Osteoblast (primary cell): Measurements from ENCODE around the gene PDIA6. TPM values are rescaled to one million over a fixed set of nuclear protein-coding genes. Genes with fewer than 3 reads are reported as not detected.

Experiments
- DNase-seq: peaks from one replicate; pipeline ENCODE4 v3.0.0; 2011; ENCODE audit warnings: low spot score, mixed read lengths; ENCODE audit not compliant: insufficient read length; ENCODE audit errors: missing footprints
- H2AFZ ChIP-seq: 2 replicates; pipeline ENCODE4 v1.6.0; 2011; ENCODE audit warnings: mild to moderate bottlenecking, low read length
- H3K27ac ChIP-seq: 2 replicates; pipeline ENCODE4 v1.5.1; 2011; ENCODE audit warnings: mild to moderate bottlenecking, low read depth, low read length, moderate library complexity
- H3K27me3 ChIP-seq: 2 replicates; pipeline ENCODE4 v1.6.0; 2012; ENCODE audit warnings: mild to moderate bottlenecking, control low read depth, inconsistent platforms, low read length, moderate library complexity; ENCODE audit not compliant: insufficient read depth
- H3K36me3 ChIP-seq: 2 replicates; pipeline ENCODE4 v1.5.1; 2011; ENCODE audit warnings: mild to moderate bottlenecking, low read length, control low read depth, moderate library complexity; ENCODE audit not compliant: insufficient read depth
- H3K4me1 ChIP-seq: 2 replicates; pipeline ENCODE4 v1.5.1; 2011; ENCODE audit warnings: mild to moderate bottlenecking, low read length, control low read depth, moderate library complexity; ENCODE audit not compliant: insufficient read depth
- H3K4me2 ChIP-seq: 2 replicates; pipeline ENCODE4 v1.6.0; 2011; ENCODE audit warnings: mild to moderate bottlenecking, low read length; ENCODE audit not compliant: insufficient read depth
- H3K4me3 ChIP-seq: fragments of 200-600 bp; sonication (generic); 3 replicates; pipeline ENCODE4 v1.5.1; 2012; ENCODE audit warnings: mild to moderate bottlenecking, low read length, inconsistent platforms; ENCODE audit not compliant: insufficient read depth
- H3K79me2 ChIP-seq: 2 replicates; pipeline ENCODE4 v1.6.0; 2012; ENCODE audit warnings: mild to moderate bottlenecking, low read length, control low read depth, inconsistent platforms; ENCODE audit not compliant: insufficient read depth
- H3K9me3 ChIP-seq: 2 replicates; pipeline ENCODE4 v1.5.1; 2011; ENCODE audit warnings: low read depth, low read length, control low read depth
- H4K20me1 ChIP-seq: 2 replicates; pipeline ENCODE4 v1.6.0; 2012; ENCODE audit warnings: mild to moderate bottlenecking, low read length, control low read depth; ENCODE audit not compliant: insufficient read depth
- total RNA-seq: library from RNA; depleted of rRNA; stranded (reverse); fragments of >200 nt; gene quantifications from 2 replicates; pipeline ENCODE4 v1.2.3, GENCODE V29; 2012
- TF ChIP-seq, protein P1 (sequence below): IDR thresholded peaks from 2 replicates; pipeline ENCODE4 v1.5.1; 2011; ENCODE audit warnings: mild to moderate bottlenecking, low read depth, low read length, moderate library complexity; ENCODE audit errors: extremely low read depth

PDIA6 gene, protein sequence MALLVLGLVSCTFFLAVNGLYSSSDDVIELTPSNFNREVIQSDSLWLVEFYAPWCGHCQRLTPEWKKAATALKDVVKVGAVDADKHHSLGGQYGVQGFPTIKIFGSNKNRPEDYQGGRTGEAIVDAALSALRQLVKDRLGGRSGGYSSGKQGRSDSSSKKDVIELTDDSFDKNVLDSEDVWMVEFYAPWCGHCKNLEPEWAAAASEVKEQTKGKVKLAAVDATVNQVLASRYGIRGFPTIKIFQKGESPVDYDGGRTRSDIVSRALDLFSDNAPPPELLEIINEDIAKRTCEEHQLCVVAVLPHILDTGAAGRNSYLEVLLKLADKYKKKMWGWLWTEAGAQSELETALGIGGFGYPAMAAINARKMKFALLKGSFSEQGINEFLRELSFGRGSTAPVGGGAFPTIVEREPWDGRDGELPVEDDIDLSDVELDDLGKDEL
- total RNA-seq: 245 and 291 TPM in 2 replicates

DNA sequence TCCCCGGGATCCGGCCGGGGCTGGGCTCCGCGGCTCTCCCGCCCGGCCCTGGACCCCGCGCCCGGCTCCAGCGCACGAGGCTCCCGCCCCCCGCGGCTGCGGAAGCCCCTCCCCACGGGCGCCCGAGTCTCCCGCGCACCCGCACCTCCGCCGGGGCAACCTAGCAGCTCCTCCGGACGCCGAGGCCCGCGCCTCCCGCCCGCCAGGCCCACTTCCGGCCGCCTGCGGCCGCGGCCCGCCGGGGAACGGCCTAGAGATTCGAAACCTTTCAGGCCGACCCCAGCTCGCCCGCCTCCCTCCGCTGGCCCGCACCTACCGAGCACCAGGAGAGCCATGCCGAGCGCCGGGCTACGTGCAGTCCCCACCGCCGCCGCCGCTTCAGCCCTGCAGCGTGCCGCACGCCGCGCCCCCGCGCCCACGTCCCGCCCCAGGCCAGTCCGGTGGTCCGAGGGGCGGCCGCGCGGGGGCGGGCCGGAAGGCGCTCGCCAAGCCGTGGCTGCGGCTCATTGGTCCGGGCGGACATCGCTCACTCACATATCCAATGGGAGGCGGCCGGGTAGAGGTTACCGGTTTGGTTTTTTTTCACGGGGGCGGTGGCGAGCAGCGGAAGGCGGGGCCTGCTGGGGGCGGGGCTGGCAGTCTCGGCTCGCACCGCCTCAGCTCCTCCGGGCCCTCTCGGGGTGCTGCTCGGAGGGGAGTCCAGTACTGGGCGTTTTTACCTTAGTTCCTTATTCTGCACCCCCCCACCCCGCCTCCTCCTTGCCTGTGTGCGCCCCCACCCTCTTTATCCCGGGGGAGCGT is at the start of gene PDIA6:
TSS of gene PDIA6 (minus strand) at position 424 of the 801 bp plus-strand sequence. CDS start at position 335, 89 bp downstream.
- H2AFZ ChIP-seq: peak within 1 kb of the TSS; percentile 70
- peaks cover 35% of the 10 kb centered on the region for H4K20me1 ChIP-seq
- no peaks in the 10 kb centered on the region for H3K36me3 ChIP-seq
- peak within 1 kb of the TSS; percentile 86 for H3K4me3 ChIP-seq
- peaks cover 49% of the 10 kb centered on the region for H3K79me2 ChIP-seq
- H3K27ac ChIP-seq: peak within 1 kb of the TSS; percentile 69
- H3K9me3 ChIP-seq: no peaks in the 10 kb centered on the region
- peaks cover 25% of the 10 kb centered on the region for H3K4me1 ChIP-seq
- peak within 1 kb of the TSS; percentile 97 for H3K4me2 ChIP-seq
- TF ChIP-seq, protein P1, sequence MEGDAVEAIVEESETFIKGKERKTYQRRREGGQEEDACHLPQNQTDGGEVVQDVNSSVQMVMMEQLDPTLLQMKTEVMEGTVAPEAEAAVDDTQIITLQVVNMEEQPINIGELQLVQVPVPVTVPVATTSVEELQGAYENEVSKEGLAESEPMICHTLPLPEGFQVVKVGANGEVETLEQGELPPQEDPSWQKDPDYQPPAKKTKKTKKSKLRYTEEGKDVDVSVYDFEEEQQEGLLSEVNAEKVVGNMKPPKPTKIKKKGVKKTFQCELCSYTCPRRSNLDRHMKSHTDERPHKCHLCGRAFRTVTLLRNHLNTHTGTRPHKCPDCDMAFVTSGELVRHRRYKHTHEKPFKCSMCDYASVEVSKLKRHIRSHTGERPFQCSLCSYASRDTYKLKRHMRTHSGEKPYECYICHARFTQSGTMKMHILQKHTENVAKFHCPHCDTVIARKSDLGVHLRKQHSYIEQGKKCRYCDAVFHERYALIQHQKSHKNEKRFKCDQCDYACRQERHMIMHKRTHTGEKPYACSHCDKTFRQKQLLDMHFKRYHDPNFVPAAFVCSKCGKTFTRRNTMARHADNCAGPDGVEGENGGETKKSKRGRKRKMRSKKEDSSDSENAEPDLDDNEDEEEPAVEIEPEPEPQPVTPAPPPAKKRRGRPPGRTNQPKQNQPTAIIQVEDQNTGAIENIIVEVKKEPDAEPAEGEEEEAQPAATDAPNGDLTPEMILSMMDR: no peak
- H3K27me3 ChIP-seq: peaks cover 11% of the 10 kb centered on the region
- peak; percentile 99 for DNase-seq

DNA sequence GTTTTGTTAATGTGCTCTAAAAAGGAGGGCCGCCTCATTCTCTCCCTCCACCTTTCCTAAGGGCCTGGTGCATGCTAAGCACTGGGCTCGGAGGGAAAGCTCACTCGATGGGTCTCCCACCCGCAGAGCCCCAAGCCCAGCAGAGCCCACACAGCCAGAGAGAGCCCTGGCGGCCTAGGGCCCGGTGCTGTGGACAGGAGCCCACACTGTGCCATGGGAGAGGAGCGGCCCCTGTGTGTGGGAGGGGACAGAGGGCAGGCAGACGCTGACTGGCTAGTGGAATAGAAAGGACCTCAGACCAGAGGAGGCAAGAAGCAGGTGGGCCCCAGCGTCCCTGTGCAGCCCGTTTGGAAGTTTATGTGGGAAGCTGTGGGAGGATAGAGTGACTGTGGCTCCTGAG is 49.7 kb upstream of the PDIA6 start:
- no peak for DNase-seq
- H3K27me3 ChIP-seq: peaks cover 70% of the 10 kb centered on the region
- no peaks in the 10 kb centered on the region for H4K20me1 ChIP-seq
- TF ChIP-seq, protein P1: no peak
- no peaks in the 10 kb centered on the region for H3K36me3 ChIP-seq
- H3K79me2 ChIP-seq: no peaks in the 10 kb centered on the region
- H3K9me3 ChIP-seq: no peaks in the 10 kb centered on the region
- no peak overlapping the region for H3K27ac ChIP-seq
- H3K4me3 ChIP-seq: no peak overlapping the region
- no peaks in the 10 kb centered on the region for H3K4me1 ChIP-seq
- H3K4me2 ChIP-seq: no peak overlapping the region
- H2AFZ ChIP-seq: no peak overlapping the region

DNA sequence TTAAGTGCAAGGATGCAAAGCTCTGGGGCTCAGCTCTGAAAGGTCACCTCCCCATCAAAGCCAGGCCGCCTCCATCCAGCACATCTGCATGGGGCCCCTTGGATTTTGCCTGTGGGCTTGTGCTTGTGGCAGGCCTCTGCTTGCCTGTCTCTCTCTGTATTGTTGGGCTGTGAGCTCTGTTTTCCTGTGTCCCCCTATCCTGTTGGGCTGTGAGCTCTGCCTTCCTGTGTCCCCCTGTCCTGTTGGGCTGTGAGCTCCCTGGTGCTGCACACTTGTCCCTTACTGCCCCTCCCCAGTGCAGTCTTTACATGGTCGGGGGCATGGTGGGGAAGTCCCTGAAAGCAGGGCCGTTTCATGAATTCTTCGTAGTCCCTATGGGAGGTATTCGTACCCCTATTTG is 49.2 kb upstream of the PDIA6 start:
- H3K4me1 ChIP-seq: no peaks in the 10 kb centered on the region
- DNase-seq: no peak
- H2AFZ ChIP-seq: no peak overlapping the region
- no peak overlapping the region for H3K4me2 ChIP-seq
- no peaks in the 10 kb centered on the region for H3K79me2 ChIP-seq
- TF ChIP-seq, protein P1: no peak
- no peaks in the 10 kb centered on the region for H4K20me1 ChIP-seq
- H3K9me3 ChIP-seq: no peaks in the 10 kb centered on the region
- no peak overlapping the region for H3K4me3 ChIP-seq
- no peaks in the 10 kb centered on the region for H3K36me3 ChIP-seq
- peaks cover 72% of the 10 kb centered on the region for H3K27me3 ChIP-seq
- H3K27ac ChIP-seq: no peak overlapping the region

DNA sequence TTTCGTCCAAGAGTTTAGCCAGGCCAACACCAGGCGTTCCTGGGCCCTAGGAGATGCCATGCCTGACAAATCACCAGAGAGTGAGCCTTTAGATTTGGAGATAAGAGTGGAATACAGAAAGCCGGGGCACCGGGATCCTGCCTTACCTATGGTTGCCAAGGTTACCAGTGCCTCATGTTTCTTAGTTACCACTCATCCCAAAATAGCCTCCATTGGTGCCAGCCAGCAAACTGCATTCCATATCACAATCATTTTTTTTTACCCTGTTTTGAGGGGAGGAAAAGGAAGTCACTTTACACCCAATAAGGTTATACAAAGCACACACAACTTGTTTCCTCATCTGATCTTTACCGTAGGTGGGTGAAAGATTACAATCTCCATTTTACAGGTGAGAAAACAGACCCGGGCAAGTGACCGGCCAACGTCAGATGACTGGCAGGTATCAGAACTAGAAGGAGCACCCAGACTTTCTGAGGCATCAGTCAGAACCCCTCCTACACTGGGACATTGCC is 48.3 kb upstream of the PDIA6 start:
- Histone ChIP-seq H3K4me3 (no peak overlapping the region), H3K9me3 (no peaks in the 10 kb centered on the region), H3K4me2 (no peak overlapping the region), H3K79me2 (no peaks in the 10 kb centered on the region), H3K27me3 (peaks cover 74% of the 10 kb centered on the region), H4K20me1 (no peaks in the 10 kb centered on the region), H3K4me1 (no peaks in the 10 kb centered on the region), H3K27ac (no peak overlapping the region), H2AFZ (no peak overlapping the region), H3K36me3 (no peaks in the 10 kb centered on the region)
- DNase-seq: no peak
- TF ChIP-seq, protein P1: no peak
